Measurements from ENCODE around the gene BCR.

Gene BCR

GRCh38 chr22:23230348-23231068 is 50.2 kb downstream of the BCR start:
- DNase-seq (ENCODE audit: low read depth, low spot score), result no peak

- DNase-seq (ENCODE audit: low read depth, low spot score), result no peak
These were observed 51.3 kb downstream of the BCR start for GRCh38 chr22:23231471-23232093.

- DNase-seq (ENCODE audit: low read depth, low spot score), result no peak
These were observed 52.0 kb downstream of the BCR start for GRCh38 chr22:23232094-23232905.

GRCh38 chr22:23233084-23233531 is 52.8 kb downstream of the BCR start:
- no peak for DNase-seq (ENCODE audit: low read depth, low spot score)

- DNase-seq (ENCODE audit: low read depth, low spot score), result peak; percentile 46
These were observed 53.6 kb downstream of the BCR start for GRCh38 chr22:23233752-23234408.

- no peak for DNase-seq (ENCODE audit: low read depth, low spot score)
These were observed 54.3 kb downstream of the BCR start for GRCh38 chr22:23234409-23235161.

DNA sequence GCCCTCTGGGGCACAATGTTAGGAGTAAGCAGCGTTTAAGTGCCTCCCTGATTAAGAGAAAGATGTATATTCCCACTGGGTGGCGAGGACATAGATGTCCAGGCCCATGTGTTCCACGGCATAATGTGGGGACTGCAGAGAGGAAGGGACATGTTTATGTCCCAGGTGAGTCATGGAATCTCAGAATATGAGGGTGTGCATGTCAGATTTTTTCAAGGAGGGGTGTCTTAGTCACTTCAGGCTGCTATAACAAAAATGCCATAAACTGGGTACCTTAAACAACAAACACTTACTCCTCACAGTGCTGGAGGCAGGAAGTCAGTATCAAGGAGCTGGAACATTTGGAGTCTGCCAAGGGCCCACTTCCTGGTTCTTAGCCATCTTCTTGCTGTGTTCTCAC is 55.1 kb downstream of the BCR start:
- DNase-seq (ENCODE audit: low read depth, low spot score), result no peak

DNA sequence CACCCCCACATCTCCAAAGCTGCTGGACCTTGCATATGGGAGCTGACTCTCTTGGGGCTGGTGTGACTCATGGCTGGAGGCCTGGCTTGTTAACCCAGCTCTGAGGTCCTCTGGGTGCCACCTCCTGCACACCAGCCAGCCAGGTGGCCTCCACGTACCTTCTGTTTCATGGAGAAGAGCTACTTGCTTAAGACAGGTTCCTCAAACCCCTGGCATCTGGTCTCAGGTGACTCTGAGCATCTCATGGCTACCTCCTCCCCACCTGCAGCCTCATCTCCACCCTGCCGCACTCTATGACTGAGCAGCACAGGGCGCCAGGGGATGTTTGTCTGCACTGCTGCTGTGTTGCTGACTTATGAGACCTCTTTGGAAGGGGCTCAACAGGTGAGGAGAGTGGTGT is 55.7 kb downstream of the BCR start:
- no peak for DNase-seq (ENCODE audit: low read depth, low spot score)

- DNase-seq (ENCODE audit: low read depth, low spot score), result no peak
These were observed 56.3 kb downstream of the BCR start for GRCh38 chr22:23236440-23237184.

DNA sequence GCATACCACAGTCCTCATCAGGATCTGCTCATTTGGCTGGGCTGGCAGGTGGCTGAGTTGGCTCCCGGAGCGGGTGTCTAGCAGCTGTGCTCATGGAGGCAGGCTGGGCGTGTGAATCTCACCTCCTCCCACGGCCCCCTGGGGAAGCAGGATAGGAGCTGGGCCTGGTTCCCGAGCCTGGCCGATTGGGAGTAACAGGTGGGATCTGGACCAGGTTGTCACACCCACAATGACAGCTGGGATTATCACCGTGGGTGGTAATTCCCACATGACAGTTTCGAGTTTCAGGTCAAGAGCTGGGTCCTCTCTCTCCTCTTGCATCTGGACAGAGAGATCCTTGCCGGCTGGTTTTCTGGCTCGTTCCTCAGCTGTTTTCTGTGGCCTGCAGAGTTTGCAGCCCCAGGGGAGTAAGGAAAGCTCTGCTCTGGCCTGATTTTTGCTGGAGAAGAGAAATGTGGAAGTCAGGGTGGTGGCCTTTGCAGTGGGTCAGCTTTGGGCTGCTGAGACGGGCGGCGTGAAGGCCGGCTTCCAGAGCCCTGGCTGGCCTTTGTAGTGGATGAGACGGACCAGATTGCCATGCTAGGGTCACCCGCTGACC is 57.0 kb downstream of the BCR start:
- DNase-seq (ENCODE audit: low read depth, low spot score), result peak; percentile 61

GRCh38 chr22:23237841-23238240 is 57.5 kb downstream of the BCR start:
- DNase-seq (ENCODE audit: low read depth, low spot score), result no peak

DNA sequence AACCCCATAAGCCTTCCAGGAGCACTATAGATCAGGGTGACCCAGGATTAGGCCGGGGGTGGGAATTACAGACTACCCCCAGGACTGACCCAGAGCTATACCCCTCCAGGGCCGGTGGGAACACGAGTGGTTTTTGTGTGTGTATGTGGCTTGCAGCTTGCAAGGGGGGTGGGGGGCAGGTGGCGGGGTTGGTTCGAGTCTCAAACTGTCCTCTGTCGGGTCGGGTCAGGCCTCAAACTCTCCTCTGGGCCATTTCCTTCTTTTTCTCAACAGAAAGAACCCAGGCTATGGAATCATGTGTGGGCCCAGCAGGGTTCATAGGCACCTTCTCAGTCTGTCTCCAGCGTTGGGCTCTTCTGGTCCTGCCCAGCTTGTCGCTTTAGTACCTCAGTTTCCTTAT is 58.4 kb downstream of the BCR start:
- DNase-seq (ENCODE audit: low read depth, low spot score), result no peak

DNA sequence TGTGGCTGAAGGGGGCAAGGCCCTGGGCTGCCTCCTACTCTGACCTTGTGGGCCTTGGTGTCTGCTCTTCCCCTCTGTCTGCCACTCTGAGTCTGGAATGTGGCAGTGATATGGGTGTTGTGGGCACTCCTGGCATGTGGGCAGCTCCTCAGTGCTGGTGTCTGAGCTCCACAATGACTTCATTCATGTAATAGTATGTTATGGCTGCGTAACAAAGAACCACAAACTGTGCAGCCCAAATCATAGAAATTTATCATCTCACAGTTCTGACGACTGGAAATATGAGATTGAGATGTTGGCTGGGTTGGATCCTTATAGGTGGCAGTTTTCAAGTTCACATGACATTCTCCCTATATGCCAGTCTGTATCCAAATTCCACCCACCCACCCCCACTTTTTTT is 59.1 kb downstream of the BCR start:
- no peak for DNase-seq (ENCODE audit: low read depth, low spot score)

- no peak for DNase-seq (ENCODE audit: low read depth, low spot score)
These were observed 60.5 kb downstream of the BCR start for GRCh38 chr22:23240639-23241389.

- DNase-seq (ENCODE audit: low read depth, low spot score), result no peak
These were observed 61.5 kb downstream of the BCR start for GRCh38 chr22:23241562-23242472.

DNA sequence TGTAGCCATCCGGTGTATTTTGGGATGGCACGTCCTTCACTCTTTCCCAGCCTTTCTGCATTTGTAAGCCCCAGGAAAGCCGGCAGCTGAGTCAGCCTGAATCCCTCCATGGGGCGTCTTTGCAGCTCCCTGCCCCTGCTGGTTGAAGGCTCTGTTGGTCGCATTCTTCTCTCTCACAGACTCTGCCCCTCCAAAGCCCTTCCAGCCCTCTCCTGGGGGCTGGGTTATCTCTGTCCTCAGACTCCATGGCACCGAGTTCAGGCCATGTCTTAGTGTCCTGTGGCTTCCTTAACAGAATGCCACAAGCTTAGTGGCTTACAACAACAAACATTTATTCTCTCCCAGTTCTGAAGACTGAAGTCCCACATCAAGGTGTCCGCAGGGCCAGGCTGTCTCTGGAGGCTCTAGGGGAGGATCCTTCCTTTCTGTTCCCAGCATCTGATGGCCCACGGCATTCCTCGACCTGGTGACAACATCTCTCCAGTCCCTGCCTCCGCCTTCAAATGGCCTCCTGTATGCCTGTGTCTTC is 62.2 kb downstream of the BCR start:
- peak; percentile 60 for DNase-seq (ENCODE audit: low read depth, low spot score)

GRCh38 chr22:23243006-23243573 is 62.8 kb downstream of the BCR start:
- no peak for DNase-seq (ENCODE audit: low read depth, low spot score)
